GM19438 (cell line): ENCODE results near the gene PRKAR2A.
"Not testable (repeated sequence)": the region's sequence is repeated elsewhere in the genome, so short reads cannot be mapped to it uniquely, and the experiment has no call there.

ENCODE experiments used
- ATAC-seq: cut with Tn5 transposase; IDR thresholded peaks from one replicate; pipeline ENCODE4 v1.9.1; 2021; ENCODE audit warnings: low read depth; ENCODE audit not compliant: unreplicated experiment

Gene PRKAR2A

GRCh38 chr3:48784426-48785120, 63.1 kb downstream of the PRKAR2A start:
- ATAC-seq, result no peak

- no peak for ATAC-seq
Measured at GRCh38 chr3:48783304-48783703, 64.4 kb downstream of the PRKAR2A start.

GRCh38 chr3:48782046-48782445, 65.6 kb downstream of the PRKAR2A start:
- no peak for ATAC-seq

GRCh38 chr3:48778565-48778964, 69.1 kb downstream of the PRKAR2A start:
- not testable (repeated sequence) for ATAC-seq

GRCh38 chr3:48776854-48777253, 70.8 kb downstream of the PRKAR2A start:
- ATAC-seq, result no peak

- ATAC-seq, result no peak
Measured at GRCh38 chr3:48770192-48770502, 77.5 kb downstream of the PRKAR2A start.

- no peak for ATAC-seq
Measured at GRCh38 chr3:48765376-48765775, 82.3 kb downstream of the PRKAR2A start.

- no peak for ATAC-seq
Measured at GRCh38 chr3:48762816-48763215, 84.9 kb downstream of the PRKAR2A start.

GRCh38 chr3:48759991-48760540, 87.6 kb downstream of the PRKAR2A start:
- not testable (repeated sequence) for ATAC-seq

GRCh38 chr3:48759531-48759930, 88.1 kb downstream of the PRKAR2A start:
- not testable (repeated sequence) for ATAC-seq

GRCh38 chr3:48759071-48759470, 88.6 kb downstream of the PRKAR2A start:
- ATAC-seq, result no peak

- no peak for ATAC-seq
Measured at GRCh38 chr3:48756640-48757039, 91.0 kb downstream of the PRKAR2A start.

GRCh38 chr3:48750856-48751255, 96.8 kb downstream of the PRKAR2A start:
- no peak for ATAC-seq

- no peak for ATAC-seq
Measured at GRCh38 chr3:48748754-48749153, 98.9 kb downstream of the PRKAR2A start.

- no peak for ATAC-seq
Measured at GRCh38 chr3:48747706-48748105, 100.0 kb downstream of the PRKAR2A start.

GRCh38 chr3:48747015-48747615, 100.6 kb downstream of the PRKAR2A start:
- ATAC-seq, result no peak

- ATAC-seq, result no peak
Measured at GRCh38 chr3:48743773-48744172, 103.9 kb downstream of the PRKAR2A start.

GRCh38 chr3:48741226-48741625, 106.4 kb downstream of the PRKAR2A start:
- not testable (repeated sequence) for ATAC-seq

GRCh38 chr3:48739955-48740823, 107.5 kb downstream of the PRKAR2A start:
- peak; percentile 57 for ATAC-seq

GRCh38 chr3:48739617-48739954, 108.1 kb downstream of the PRKAR2A start:
- peak; percentile 24 for ATAC-seq

GRCh38 chr3:48738926-48739616, 108.6 kb downstream of the PRKAR2A start:
- no peak for ATAC-seq
